ENCODE measurements around the gene SMLR1. TPM values are rescaled to one million over a fixed set of nuclear protein-coding genes. Genes with fewer than 3 reads are reported as not detected.

SMLR1 gene
- total RNA-seq, 1 experiment from 2014 or later, result not detected

- in situ Hi-C loops (cut with HindIII; ENCODE audit: low pct_unique_long_range_greater_than_20kb, low sequenced_read_pairs), result no loop called here
- no peak for DNase-seq (ENCODE audit: low read depth, low spot score)
Observed at GRCh38 chr6:130870179-130870880, 43.1 kb downstream of the SMLR1 start.

- DNase-seq (ENCODE audit: low read depth, low spot score), result peak; percentile 64
- in situ Hi-C loops (cut with HindIII; ENCODE audit: low pct_unique_long_range_greater_than_20kb, low sequenced_read_pairs), result no loop called here
Observed at GRCh38 chr6:130872250-130873095, 45.3 kb downstream of the SMLR1 start.

GRCh38 chr6:130873746-130874145, 46.5 kb downstream of the SMLR1 start:
- DNase-seq (ENCODE audit: low read depth, low spot score), result no peak
- in situ Hi-C loops (cut with HindIII; ENCODE audit: low pct_unique_long_range_greater_than_20kb, low sequenced_read_pairs), result no loop called here

GRCh38 chr6:130879826-130880225, 52.6 kb downstream of the SMLR1 start:
- DNase-seq (ENCODE audit: low read depth, low spot score), result no peak
- in situ Hi-C loops (cut with HindIII; ENCODE audit: low pct_unique_long_range_greater_than_20kb, low sequenced_read_pairs), result no loop called here

- in situ Hi-C loops (cut with HindIII; ENCODE audit: low pct_unique_long_range_greater_than_20kb, low sequenced_read_pairs), result no loop called here
- no peak for DNase-seq (ENCODE audit: low read depth, low spot score)
Observed at GRCh38 chr6:130882370-130882769, 55.2 kb downstream of the SMLR1 start.

- DNase-seq (ENCODE audit: low read depth, low spot score), result peak; percentile 86
- in situ Hi-C loops (cut with HindIII; ENCODE audit: low pct_unique_long_range_greater_than_20kb, low sequenced_read_pairs), result no loop called here
Observed at GRCh38 chr6:130885392-130886192, 58.4 kb downstream of the SMLR1 start.

Other genes starting within 250 kb of the SMLR1 start
- gene EPB41L2, start 235.8 kb downstream of the SMLR1 start, total RNA-seq (2014; rRNA removed; shearing (Covaris generic)), result 12.2 and 15.8 TPM in 2 replicates